HCT116 (cell line): ENCODE measurements around the gene CCL24. TPM values are rescaled to one million over a fixed set of nuclear protein-coding genes. Genes with fewer than 3 reads are reported as not detected.

Experiments used
- ATAC-seq: fragments of 200-7000 bp; cut with Tn5 transposase; 2 replicates; pipeline ENCODE4 v1.9.1; 2020; ENCODE audit warnings: mild to moderate bottlenecking, moderate library complexity
- BruUV-seq: library from RNA; stranded (reverse); fragments of 400-500 nt; replicated peaks from 2 replicates; lab custom pipeline; 2021; lab: Mats Ljungman, UMichigan
- CTCF ChIA-PET: fragments of 300-600 bp; sonication (Branson Sonifier 250); formaldehyde crosslinking; loops from one replicate; lab custom pipeline; 2021; ENCODE audit warnings: antibody characterized with exemption; lab: Charles Lee
- POLR2A ChIA-PET: fragments of 300-600, 350-600 bp; sonication (Branson Sonifier 250); formaldehyde crosslinking; loops from one replicate; lab custom pipeline; 2021; ENCODE audit warnings: antibody characterized with exemption; lab: Charles Lee
- RAD21 ChIA-PET, 2 experiments: fragments of 300-600 bp; sonication (Branson Sonifier 250); formaldehyde crosslinking; loops; one replicate each; lab custom pipeline; 2023; ENCODE audit warnings: low total read pairs in 2 of 2; ENCODE audit not compliant: uncharacterized antibody in 2 of 2, unreplicated experiment in 2 of 2, low non-redundant PET in 1 of 2; lab: Charles Lee
- DNase-seq: peaks from one replicate; pipeline ENCODE4 v3.0.0-alpha.2; 2010; ENCODE audit warnings: low read depth, low spot score
- H2AFZ ChIP-seq: fragments of 200-600 bp; shearing (Covaris generic), sonication (generic); 2 replicates; pipeline ENCODE4 v1.6.1; 2017; ENCODE audit warnings: low read depth, mixed run types, mixed read lengths, antibody characterized with exemption, low read length; ENCODE audit not compliant: poor library complexity, severe bottlenecking
- H3K27ac ChIP-seq: 2 replicates; pipeline ENCODE4 v1.5.1; 2012; ENCODE audit warnings: low read depth, low read length
- H3K27me3 ChIP-seq: fragments of 200-600 bp; sonication (generic); 2 replicates; pipeline ENCODE4 v1.6.1; 2016; ENCODE audit warnings: mixed run types, low read length, mixed read lengths; ENCODE audit not compliant: insufficient read depth
- H3K36me3 ChIP-seq, 2 experiments: fragments of 200-500 bp in 1 of 2; fragments of 200-600 bp in 1 of 2; sonication (Bioruptor generic) in 1 of 2; sonication (generic) in 1 of 2; 2 replicates each; pipeline versions ENCODE4 v1.5.1 to v1.6.1; 2014 to 2016; ENCODE audit warnings: low read length in 2 of 2, inconsistent platforms in 1 of 2, mixed read lengths in 1 of 2, mixed run types in 1 of 2; ENCODE audit not compliant: insufficient read depth in 2 of 2, control insufficient read depth in 1 of 2
- H3K4me1 ChIP-seq, 2 experiments: fragments of 200-600 bp in 1 of 2; sonication (generic) in 1 of 2; 2 replicates each; pipeline versions ENCODE4 v1.5.1 to v1.6.1; 2012 to 2017; ENCODE audit warnings: low read length in 2 of 2, inconsistent platforms in 1 of 2, mild to moderate bottlenecking in 1 of 2, mixed read lengths in 1 of 2, mixed run types in 1 of 2, moderate library complexity in 1 of 2; ENCODE audit not compliant: insufficient read depth in 2 of 2, control insufficient read depth in 1 of 2
- H3K4me2 ChIP-seq: fragments of 200-600 bp; sonication (generic); 2 replicates; pipeline ENCODE4 v1.6.1; 2017; ENCODE audit warnings: mixed run types, low read length, mixed read lengths
- H3K4me3 ChIP-seq, 2 experiments: fragments of 200-600 bp in 1 of 2; sonication (generic) in 1 of 2; replicated peaks in 1 of 2; 2 replicates each; pipeline ENCODE4 v1.5.1; 2011 to 2016; ENCODE audit warnings: low read length in 2 of 2, control low read depth in 1 of 2, low read depth in 1 of 2, mild to moderate bottlenecking in 1 of 2, mixed read lengths in 1 of 2, mixed run types in 1 of 2
- H3K79me2 ChIP-seq: fragments of 200-600 bp; sonication (generic); 2 replicates; pipeline ENCODE4 v1.6.1; 2017; ENCODE audit warnings: mild to moderate bottlenecking, mixed run types, low read length, moderate library complexity, mixed read lengths; ENCODE audit not compliant: insufficient read depth
- H3K9ac ChIP-seq: fragments of 200-600 bp; sonication (generic); 2 replicates; pipeline ENCODE4 v1.6.1; 2016; ENCODE audit warnings: low read length, mixed read lengths
- H3K9me2 ChIP-seq: fragments of 200-600 bp; sonication (generic), shearing (Covaris generic); 2 replicates; pipeline ENCODE4 v1.6.1; 2017; ENCODE audit warnings: mixed run types, mild to moderate bottlenecking, moderate library complexity; ENCODE audit not compliant: insufficient read depth
- H3K9me3 ChIP-seq, 2 experiments: fragments of 200-500 bp in 1 of 2; fragments of 200-600 bp in 1 of 2; sonication (Bioruptor generic) in 1 of 2; sonication (generic) in 1 of 2; 2 replicates each; pipeline ENCODE4 v1.6.1; 2014 to 2017; ENCODE audit warnings: low read length in 2 of 2, mixed read lengths in 2 of 2, inconsistent platforms in 1 of 2, low read depth in 1 of 2, mild to moderate bottlenecking in 1 of 2, mixed run types in 1 of 2, moderate library complexity in 1 of 2; ENCODE audit not compliant: control insufficient read depth in 1 of 2, insufficient read depth in 1 of 2
- H4K20me1 ChIP-seq: fragments of 200-600 bp; sonication (generic), shearing (Covaris generic); 2 replicates; pipeline ENCODE4 v1.6.1; 2017; ENCODE audit warnings: mixed run types, mild to moderate bottlenecking, moderate library complexity; ENCODE audit not compliant: insufficient read depth
- CBX3 ChIP-seq: IDR thresholded peaks from 2 replicates; pipeline ENCODE4 v1.6.1; 2012; ENCODE audit warnings: low read depth
- CEBPB ChIP-seq: IDR thresholded peaks from 2 replicates; pipeline ENCODE4 v1.6.1; 2012; ENCODE audit warnings: low read depth
- EGR1 ChIP-seq: IDR thresholded peaks from 2 replicates; pipeline ENCODE4 v1.6.1; 2012; ENCODE audit warnings: low read depth
- ELF1 ChIP-seq: IDR thresholded peaks from 2 replicates; pipeline ENCODE4 v1.6.1; 2012; ENCODE audit warnings: low read depth, borderline replicate concordance
- EZH2 ChIP-seq: fragments of 200-600 bp; sonication (generic); IDR thresholded peaks from 2 replicates; pipeline ENCODE4 v1.6.1; 2017; ENCODE audit warnings: antibody characterized with exemption, mixed run types
- EZH2phosphoT487 ChIP-seq: fragments of 200-600 bp; IDR thresholded peaks from 2 replicates; pipeline ENCODE4 v1.6.1; 2018; ENCODE audit warnings: antibody characterized with exemption, borderline replicate concordance
- POLR2A ChIP-seq: IDR thresholded peaks from 2 replicates; pipeline ENCODE4 v1.7.0; 2011; ENCODE audit warnings: borderline replicate concordance; ENCODE audit not compliant: insufficient read depth, insufficient read length; ENCODE audit errors: extremely low read depth
- POLR2AphosphoS5 ChIP-seq: IDR thresholded peaks from 2 replicates; pipeline ENCODE4 v1.6.1; 2011; ENCODE audit warnings: mild to moderate bottlenecking, low read depth, low read length, moderate library complexity
- SP1 ChIP-seq: IDR thresholded peaks from 2 replicates; pipeline ENCODE4 v1.6.1; 2012; ENCODE audit warnings: low read depth
- TCF7L2 ChIP-seq: IDR thresholded peaks from 2 replicates; pipeline ENCODE4 v1.7.0; 2011; ENCODE audit warnings: borderline replicate concordance, inconsistent platforms; ENCODE audit not compliant: insufficient read depth, insufficient read length; ENCODE audit errors: extremely low read depth
- YY1 ChIP-seq: IDR thresholded peaks from 2 replicates; pipeline ENCODE4 v1.6.1; 2011; ENCODE audit warnings: low read length, low read depth, moderate library complexity, mild to moderate bottlenecking; ENCODE audit not compliant: insufficient replicate concordance; ENCODE audit errors: extremely low read depth
- ZFX ChIP-seq: fragments of 450-650 bp; IDR thresholded peaks from 2 replicates; pipeline ENCODE4 v1.6.1; 2017
- ZNF274 ChIP-seq: fragments of 200-500 bp; sonication (Bioruptor generic); IDR thresholded peaks from 2 replicates; pipeline ENCODE4 v1.6.1; 2014; ENCODE audit warnings: mild to moderate bottlenecking, low read depth, low read length, inconsistent platforms
- intact Hi-C: fragments of 100-400 bp; cut with micrococcal nuclease; formaldehyde crosslinking; loops from 2 replicates; pipeline ENCODE4 v1.10.0; 2022
- total RNA-seq: library from RNA; stranded (reverse); gene quantifications from one replicate; pipeline ENCODE4 v1.2.1, GENCODE V29; 2021; ENCODE audit not compliant: unreplicated experiment
- TF ChIP-seq, protein P1 (sequence below): IDR thresholded peaks from 2 replicates; pipeline ENCODE4 v1.6.1; 2012
- TF ChIP-seq, protein P2 (sequence below), 3 experiments: fragments of 200-600 bp in 1 of 3; sonication (generic) in 1 of 3; IDR thresholded peaks in 2 of 3; conservative IDR thresholded peaks in 1 of 3; 2 replicates each; pipeline ENCODE4 v1.5.1; 2012 to 2017; ENCODE audit warnings: low read depth in 2 of 3, low read length in 2 of 3, antibody characterized with exemption in 1 of 3, borderline replicate concordance in 1 of 3, control low read depth in 1 of 3, mild to moderate bottlenecking in 1 of 3, mixed read lengths in 1 of 3, mixed run types in 1 of 3, moderate library complexity in 1 of 3; ENCODE audit not compliant: insufficient read depth in 1 of 3
- TF ChIP-seq, protein P3 (sequence below): IDR thresholded peaks from 2 replicates; pipeline ENCODE4 v1.6.1; 2011; ENCODE audit warnings: mild to moderate bottlenecking, low read length, moderate library complexity; ENCODE audit not compliant: insufficient replicate concordance; ENCODE audit errors: extremely low read depth
- TF ChIP-seq, protein P4 (sequence below): IDR thresholded peaks from 2 replicates; pipeline ENCODE4 v1.6.1; 2012; ENCODE audit warnings: low read depth

Gene CCL24
- total RNA-seq, 1 experiment from 2014 or later = not detected

DNA sequence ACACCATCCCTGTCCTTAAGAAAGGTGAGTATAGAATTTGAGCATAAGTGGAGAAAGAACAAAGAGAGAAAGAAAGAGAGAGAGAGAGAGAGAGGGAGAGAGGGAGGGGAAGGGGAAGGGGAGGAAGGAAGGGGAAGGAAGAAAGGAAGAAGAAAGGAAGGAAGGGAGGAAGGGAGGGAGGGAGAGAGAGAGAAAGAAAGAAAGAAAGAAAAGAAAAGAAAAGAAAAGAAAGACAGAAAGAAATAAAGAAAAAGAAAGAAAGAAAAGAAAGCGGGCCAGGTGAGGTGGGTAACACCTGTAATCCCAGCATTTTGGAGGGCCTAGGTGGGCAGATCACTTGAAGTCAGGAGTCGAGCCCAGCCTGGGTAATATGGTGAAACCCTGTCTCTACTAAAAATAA is 19.9 kb downstream of the CCL24 start:
- Histone ChIP-seq H3K9me2 (no peaks in the 10 kb centered on the region), H3K4me3 (no peak overlapping the region), H3K79me2 (no peaks in the 10 kb centered on the region), H3K27me3 (no peaks in the 10 kb centered on the region), H3K36me3 (no peaks in the 10 kb centered on the region), H3K4me2 (no peak overlapping the region), H2AFZ (no peak overlapping the region), H3K27ac (no peak overlapping the region), H3K9ac (no peak overlapping the region), H3K9me3 (no peaks in the 10 kb centered on the region), H4K20me1 (no peaks in the 10 kb centered on the region), H3K4me1 (peaks cover 5 to 13% of the 10 kb centered on the region in 2 experiments)
- intact Hi-C loops = no loop called here
- BruUV-seq = no TSS peak
- DNase-seq = no peak
- ChIA-PET RAD21 (no interaction called here), POLR2A (no interaction called here), CTCF (no interaction called here)
- no peak for ATAC-seq
- no peak for TF ChIP-seq POLR2AphosphoS5
- no peak for TF ChIP-seq ZFX
- no peak for TF ChIP-seq EZH2
- TF ChIP-seq ELF1 = no peak
- TF ChIP-seq, protein P1, sequence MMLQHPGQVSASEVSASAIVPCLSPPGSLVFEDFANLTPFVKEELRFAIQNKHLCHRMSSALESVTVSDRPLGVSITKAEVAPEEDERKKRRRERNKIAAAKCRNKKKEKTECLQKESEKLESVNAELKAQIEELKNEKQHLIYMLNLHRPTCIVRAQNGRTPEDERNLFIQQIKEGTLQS = no peak
- TF ChIP-seq EZH2phosphoT487 = no peak
- TF ChIP-seq SP1 = no peak
- TF ChIP-seq, protein P2, sequence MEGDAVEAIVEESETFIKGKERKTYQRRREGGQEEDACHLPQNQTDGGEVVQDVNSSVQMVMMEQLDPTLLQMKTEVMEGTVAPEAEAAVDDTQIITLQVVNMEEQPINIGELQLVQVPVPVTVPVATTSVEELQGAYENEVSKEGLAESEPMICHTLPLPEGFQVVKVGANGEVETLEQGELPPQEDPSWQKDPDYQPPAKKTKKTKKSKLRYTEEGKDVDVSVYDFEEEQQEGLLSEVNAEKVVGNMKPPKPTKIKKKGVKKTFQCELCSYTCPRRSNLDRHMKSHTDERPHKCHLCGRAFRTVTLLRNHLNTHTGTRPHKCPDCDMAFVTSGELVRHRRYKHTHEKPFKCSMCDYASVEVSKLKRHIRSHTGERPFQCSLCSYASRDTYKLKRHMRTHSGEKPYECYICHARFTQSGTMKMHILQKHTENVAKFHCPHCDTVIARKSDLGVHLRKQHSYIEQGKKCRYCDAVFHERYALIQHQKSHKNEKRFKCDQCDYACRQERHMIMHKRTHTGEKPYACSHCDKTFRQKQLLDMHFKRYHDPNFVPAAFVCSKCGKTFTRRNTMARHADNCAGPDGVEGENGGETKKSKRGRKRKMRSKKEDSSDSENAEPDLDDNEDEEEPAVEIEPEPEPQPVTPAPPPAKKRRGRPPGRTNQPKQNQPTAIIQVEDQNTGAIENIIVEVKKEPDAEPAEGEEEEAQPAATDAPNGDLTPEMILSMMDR (IDR thresholded peaks at IDR 0.05 in 2 of 3, conservative IDR thresholded peaks at IDR 0.05 in 1 of 3; ENCODE audit: borderline replicate concordance in 1 of 3, insufficient read depth in 1 of 3, low read depth in 2 of 3, low read length in 2 of 3) = no peak
- TF ChIP-seq, protein P3, sequence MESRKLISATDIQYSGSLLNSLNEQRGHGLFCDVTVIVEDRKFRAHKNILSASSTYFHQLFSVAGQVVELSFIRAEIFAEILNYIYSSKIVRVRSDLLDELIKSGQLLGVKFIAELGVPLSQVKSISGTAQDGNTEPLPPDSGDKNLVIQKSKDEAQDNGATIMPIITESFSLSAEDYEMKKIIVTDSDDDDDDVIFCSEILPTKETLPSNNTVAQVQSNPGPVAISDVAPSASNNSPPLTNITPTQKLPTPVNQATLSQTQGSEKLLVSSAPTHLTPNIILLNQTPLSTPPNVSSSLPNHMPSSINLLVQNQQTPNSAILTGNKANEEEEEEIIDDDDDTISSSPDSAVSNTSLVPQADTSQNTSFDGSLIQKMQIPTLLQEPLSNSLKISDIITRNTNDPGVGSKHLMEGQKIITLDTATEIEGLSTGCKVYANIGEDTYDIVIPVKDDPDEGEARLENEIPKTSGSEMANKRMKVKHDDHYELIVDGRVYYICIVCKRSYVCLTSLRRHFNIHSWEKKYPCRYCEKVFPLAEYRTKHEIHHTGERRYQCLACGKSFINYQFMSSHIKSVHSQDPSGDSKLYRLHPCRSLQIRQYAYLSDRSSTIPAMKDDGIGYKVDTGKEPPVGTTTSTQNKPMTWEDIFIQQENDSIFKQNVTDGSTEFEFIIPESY = no peak
- no peak for TF ChIP-seq EGR1
- TF ChIP-seq, protein P4, sequence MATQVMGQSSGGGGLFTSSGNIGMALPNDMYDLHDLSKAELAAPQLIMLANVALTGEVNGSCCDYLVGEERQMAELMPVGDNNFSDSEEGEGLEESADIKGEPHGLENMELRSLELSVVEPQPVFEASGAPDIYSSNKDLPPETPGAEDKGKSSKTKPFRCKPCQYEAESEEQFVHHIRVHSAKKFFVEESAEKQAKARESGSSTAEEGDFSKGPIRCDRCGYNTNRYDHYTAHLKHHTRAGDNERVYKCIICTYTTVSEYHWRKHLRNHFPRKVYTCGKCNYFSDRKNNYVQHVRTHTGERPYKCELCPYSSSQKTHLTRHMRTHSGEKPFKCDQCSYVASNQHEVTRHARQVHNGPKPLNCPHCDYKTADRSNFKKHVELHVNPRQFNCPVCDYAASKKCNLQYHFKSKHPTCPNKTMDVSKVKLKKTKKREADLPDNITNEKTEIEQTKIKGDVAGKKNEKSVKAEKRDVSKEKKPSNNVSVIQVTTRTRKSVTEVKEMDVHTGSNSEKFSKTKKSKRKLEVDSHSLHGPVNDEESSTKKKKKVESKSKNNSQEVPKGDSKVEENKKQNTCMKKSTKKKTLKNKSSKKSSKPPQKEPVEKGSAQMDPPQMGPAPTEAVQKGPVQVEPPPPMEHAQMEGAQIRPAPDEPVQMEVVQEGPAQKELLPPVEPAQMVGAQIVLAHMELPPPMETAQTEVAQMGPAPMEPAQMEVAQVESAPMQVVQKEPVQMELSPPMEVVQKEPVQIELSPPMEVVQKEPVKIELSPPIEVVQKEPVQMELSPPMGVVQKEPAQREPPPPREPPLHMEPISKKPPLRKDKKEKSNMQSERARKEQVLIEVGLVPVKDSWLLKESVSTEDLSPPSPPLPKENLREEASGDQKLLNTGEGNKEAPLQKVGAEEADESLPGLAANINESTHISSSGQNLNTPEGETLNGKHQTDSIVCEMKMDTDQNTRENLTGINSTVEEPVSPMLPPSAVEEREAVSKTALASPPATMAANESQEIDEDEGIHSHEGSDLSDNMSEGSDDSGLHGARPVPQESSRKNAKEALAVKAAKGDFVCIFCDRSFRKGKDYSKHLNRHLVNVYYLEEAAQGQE = no peak
- no peak for TF ChIP-seq YY1
- no peak for TF ChIP-seq CEBPB
- TF ChIP-seq CBX3 = no peak
- no peak for TF ChIP-seq POLR2A
- no peak for TF ChIP-seq ZNF274
- TF ChIP-seq TCF7L2 = no peak
